GM19035 (cell line): ENCODE results near the gene CASP5.
"Not testable (repeated sequence)": the region's sequence is repeated elsewhere in the genome, so short reads cannot be mapped to it uniquely, and the experiment has no call there.

Source experiments
- ATAC-seq: cut with Tn5 transposase; IDR thresholded peaks from one replicate; pipeline ENCODE4 v1.9.1; 2021; ENCODE audit not compliant: unreplicated experiment

CASP5 gene

DNA sequence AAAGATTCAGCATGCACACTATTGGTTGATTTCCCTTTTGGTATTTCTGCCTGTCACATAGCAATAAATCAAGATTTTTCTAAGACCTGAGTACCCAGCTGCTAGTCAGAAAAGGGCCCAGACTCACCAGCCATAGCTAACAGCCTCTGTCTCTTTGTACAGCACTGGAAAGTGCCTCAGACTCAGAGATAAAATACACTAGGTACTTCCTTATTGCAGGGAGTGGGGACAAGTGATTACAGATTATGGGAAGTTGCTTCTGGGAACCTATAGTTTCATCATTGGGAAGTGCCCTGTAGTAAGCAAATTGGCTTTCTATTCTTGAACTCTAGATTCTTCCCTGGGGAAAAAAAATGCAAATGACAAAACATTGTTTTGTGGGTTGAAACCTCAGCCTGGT, at the start of gene CASP5:
TSS of gene CASP5 (minus strand) at position 166 of the 400 bp plus-strand sequence. CDS start at position 134, 32 bp downstream.
- ATAC-seq: no peak

- not testable (repeated sequence) for ATAC-seq
Observed at GRCh38 chr11:105072080-105072479, 49.1 kb upstream of the CASP5 start.

DNA sequence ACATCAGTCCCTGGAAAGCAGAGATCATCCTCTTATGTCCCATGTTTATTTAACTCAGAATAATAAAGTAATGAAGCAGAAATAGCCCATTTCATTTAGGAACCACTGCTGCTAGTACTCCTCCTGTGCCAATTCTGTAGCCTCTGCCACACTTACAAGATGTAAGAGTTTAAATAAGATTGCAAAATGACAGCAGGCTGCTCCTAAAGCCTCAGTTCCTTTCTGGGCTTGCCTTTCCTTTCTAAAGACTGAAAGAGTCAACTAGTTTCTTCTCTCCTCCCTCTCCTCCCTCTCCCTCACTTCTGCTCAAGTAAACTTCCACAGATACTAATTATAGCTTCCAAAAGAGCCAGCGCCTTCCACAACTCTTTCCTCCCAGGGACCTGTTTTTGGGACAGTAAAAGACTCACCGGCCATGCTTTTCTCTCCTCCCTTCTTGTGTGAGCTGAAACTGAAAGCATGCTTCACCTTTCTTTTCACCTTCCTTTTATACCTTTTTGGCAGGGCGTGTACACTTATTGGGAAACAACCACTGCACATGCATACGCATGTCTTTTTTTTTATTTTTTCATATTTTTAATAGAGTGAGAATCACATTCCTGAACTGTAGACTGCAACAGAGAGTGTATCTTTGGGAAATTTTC, 48.2 kb upstream of the CASP5 start:
- ATAC-seq: no peak

DNA sequence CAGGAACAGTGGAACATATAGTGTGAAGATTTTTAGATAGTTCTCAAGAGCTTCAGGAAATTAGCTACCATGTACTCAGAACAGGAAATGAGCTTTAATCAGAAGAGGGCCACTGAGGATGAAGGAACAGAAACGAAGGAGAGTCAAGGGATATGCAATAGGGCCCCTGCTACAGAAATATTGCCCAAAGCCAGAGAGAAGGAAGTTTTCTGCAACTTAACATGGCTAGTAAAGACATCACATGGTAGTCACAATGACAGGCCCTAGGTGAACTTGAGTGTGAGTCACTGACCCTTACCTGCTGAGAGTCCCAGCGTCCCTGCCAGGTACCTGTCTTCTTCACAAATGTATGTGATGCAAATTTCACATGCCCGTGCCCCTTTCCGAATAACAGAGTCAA, 47.3 kb upstream of the CASP5 start:
- no peak for ATAC-seq

DNA sequence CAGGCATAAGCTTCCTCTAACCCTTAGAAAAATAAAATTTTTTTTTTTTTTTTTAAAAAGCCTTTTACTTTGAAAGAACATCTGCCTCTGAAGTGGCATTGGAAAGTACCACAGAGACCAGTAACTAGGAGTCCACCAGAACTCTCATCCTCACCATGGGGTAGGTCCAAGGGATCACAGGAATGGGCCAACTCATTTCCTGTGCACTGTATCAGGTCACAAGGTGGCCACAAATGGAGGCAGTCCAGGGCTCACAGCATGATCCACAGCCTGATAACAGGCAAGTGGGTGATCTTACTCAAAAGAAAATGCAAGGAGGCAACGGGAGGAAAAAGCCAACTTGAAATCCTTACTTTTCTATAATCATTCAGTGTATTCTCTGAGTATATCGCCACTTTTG, 46.8 kb upstream of the CASP5 start:
- ATAC-seq: not testable (repeated sequence)

DNA sequence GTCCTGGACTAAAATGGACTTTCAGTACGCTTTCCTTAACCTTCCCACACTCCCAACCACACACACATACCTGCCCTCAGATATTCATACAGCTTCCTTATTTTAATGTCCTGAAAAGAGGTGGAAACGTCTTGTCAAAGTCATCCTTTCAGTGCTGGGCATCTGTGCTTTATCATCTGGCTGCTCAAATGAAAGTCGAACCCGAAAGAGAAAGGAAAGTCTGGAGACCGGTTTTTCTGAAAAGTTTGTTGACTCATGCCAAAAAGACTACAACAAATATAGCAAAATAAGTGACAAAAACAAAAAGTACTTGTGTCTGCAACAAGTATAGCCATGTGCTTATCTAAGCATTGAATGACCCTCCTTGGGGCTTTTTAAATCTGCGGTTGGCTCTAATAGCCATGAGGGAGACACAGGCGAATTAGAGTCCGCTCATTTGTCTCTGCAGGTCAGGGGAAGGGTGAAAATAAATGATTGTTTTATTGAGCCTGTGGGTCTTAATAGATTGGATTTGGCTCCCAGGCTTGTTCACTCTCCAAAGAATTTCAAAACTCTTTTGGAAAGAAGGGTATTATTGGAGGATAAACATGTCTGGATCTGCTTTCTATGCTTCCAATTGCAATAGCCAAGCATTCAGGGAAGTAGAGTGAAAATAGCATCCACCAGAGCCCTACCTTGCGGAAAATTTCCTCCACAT, 40.4 kb upstream of the CASP5 start:
- not testable (repeated sequence) for ATAC-seq

DNA sequence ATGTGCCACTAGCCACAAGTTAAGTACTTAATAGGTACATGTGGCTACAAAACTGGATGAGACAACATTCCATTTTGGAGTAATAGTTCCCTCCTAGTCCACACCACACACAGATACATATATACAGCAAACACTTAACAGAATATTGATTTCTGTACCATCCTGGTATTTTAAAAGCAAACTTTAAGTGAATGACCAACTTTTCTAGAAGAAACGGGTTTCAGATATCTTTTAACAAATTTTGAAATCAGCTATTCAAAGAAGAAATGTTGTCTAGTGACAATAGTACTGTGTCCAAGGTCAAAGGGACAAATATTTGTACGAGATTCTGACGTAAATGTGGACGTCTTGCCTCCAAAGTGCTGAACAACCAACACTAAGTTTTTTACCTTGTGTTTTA, 34.5 kb upstream of the CASP5 start:
- ATAC-seq: no peak

DNA sequence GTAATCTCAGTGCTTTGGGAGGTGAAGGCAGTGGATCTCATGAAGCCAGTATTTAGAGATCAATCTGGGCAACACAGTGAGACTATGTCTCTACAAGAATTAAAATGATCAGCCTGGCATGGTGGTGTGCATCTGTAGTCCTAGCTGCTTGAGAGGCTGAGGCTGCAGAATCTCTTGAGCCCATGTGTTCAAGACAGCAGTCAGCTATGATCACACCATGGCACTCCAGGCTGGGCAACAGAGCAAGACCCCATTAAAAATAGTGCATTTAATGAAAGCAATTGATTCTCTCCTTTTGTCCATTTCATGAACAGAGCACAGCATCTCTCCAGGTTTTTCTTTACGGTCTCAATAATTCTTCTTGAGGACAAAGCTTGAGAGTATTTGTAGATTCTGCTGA, 33.5 kb upstream of the CASP5 start:
- no peak for ATAC-seq

DNA sequence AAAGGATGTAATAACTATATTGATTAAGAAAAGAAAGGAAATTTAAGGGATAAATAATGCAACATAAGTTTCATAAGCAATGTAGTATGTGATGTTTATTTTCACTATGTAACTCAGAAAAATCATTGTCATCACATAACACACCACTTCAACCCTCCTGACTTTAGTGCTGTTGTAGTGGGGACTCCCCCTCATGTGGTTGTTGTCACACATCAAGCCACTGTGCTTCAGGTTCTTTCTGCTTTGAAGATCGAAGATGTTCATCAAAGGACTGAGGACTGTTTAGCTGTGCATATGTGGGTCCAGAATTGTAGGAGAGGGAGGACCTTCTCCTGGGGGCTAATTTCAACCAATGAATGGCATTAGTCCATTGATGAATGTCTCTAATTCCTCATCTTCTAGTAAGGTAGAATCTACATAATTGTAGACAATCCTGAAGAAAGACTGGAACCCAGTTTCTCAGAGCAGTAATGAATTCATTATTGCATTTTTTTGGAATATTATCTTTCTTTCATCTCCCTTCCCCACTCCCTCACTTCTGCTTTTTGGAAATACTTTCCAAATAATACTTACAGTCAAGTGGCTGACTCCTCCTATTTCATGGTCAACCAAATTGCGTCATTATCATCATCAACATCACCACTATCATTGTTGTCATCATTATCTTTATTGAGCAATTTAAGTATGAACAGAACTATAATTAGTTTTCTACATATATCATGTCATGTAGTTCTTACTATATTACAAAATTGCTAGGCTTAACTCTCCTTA, 31.9 kb upstream of the CASP5 start:
- no peak for ATAC-seq

GRCh38 chr11:105052487-105052886, 29.5 kb upstream of the CASP5 start:
- no peak for ATAC-seq

DNA sequence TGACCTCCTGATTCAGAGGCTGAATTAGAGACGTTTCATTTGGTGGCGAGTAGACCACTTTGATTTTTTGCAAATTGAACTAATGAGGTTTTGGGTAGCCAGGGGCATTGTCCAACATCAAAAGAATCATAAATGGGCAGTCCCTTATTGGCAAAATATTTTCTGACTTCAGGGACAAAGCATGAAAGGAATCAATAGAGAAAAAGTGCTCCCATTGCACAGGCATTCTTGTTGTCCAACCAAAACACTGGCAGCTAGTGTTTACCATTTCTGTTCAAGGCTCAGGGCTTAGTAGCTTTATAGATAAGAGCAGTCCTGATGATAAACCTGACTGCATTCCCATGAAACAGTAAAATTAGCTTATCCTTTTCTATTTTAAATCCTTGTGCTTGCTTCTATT, 28.6 kb upstream of the CASP5 start:
- no peak for ATAC-seq

DNA sequence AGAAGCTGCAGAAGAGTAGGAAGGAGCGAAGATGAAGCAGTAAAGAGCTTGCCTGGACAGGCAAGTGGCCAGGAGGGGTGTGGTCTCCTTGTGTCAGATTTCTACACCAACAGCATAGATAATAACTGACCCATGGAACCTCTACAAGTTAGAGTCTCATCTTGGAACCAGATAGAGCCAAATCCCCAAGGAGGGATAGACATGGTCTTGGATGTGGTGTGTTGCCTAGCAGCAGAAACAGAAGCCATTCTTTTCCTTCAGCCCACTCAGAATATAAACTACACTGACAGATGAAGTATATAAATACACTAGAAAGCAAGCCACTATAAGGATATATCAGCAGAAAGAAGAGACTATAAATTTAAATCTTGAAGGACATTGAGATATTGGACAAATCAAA, 26.5 kb upstream of the CASP5 start:
- no peak for ATAC-seq

- ATAC-seq: no peak
Observed at GRCh38 chr11:105046898-105047579, 24.1 kb upstream of the CASP5 start.

DNA sequence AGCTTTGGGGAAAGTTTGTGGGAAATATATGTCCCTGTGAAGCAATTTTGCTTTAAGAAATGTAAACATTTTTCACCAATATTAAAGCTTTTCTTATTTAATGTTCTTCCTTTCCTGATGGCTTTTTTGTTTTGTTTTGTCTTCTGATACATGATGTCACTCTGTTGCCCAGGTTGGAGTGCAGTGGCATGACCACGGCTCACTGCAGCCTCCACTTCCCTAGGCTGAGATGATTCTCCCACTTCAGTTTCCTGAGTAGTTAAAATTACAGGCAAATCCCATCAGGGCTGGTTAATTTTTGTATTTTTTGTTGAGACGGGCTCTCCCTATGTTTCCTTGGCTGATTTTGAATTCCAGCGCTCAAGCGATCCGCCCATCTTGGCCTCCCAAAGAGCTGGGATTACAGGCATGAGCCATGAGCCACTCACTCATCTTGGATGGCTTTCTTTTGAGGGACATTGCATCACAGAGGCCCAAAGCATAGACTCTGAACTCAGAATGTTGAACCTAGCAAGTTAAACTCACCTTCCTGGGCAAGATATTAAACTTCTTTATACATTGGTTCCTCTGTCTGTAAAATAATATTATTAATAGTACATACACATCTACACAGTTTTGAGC, 22.8 kb upstream of the CASP5 start:
- ATAC-seq: no peak

- ATAC-seq: peak; percentile 99
Observed at GRCh38 chr11:105044557-105045524, 21.9 kb upstream of the CASP5 start, which contains the start of gene CARD16. TSS of gene CARD16 (minus strand) at chr11:105045335. CDS start at chr11:105045297, 38 bp downstream.

GRCh38 chr11:105042178-105042577, 19.2 kb upstream of the CASP5 start:
- no peak for ATAC-seq

GRCh38 chr11:105040703-105041102, 17.7 kb upstream of the CASP5 start:
- no peak for ATAC-seq

GRCh38 chr11:105034813-105035620, 12.0 kb upstream of the CASP5 start, which contains the start of gene CASP1:
TSS of gene CASP1 (minus strand) at chr11:105035144. CDS start at chr11:105035113, 31 bp downstream.
- ATAC-seq: peak; percentile 93

DNA sequence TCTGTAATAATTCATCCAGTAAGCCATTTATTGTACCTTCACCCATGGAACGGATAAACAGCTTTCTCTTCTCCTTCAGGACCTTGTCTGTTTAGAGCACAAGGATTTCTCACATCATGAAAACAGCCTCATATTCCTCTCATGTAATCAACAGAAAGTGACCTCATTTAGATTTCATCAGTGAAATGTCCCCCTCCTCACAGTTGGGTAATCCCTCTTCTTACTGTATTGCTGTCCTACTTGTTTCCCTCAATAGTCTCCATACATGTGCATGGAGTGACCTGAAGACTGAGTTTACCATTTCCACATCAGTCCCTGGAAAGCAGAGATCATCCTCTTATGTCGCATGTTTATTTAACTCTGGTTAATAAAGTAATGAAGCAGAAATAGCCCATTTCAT, 11.4 kb upstream of the CASP5 start:
- ATAC-seq: peak; percentile 4
